Neural cell (in vitro differentiated cells): ENCODE data around the gene PPFIBP1.

Experiments used
- CTCF ChIP-seq: fragments of 450-650 bp; IDR thresholded peaks from 2 replicates; pipeline ENCODE4 v1.5.1; 2014; ENCODE audit warnings: antibody characterized with exemption, mild to moderate bottlenecking, moderate library complexity; ENCODE audit not compliant: poor library complexity, severe bottlenecking
- EP300 ChIP-seq: fragments of 450-650 bp; conservative IDR thresholded peaks from 2 replicates; pipeline ENCODE4 v1.6.1; 2014; ENCODE audit warnings: antibody characterized with exemption, mild to moderate bottlenecking, moderate library complexity; ENCODE audit not compliant: poor library complexity, severe bottlenecking
- EZH2 ChIP-seq: fragments of 200-600, 300-800 bp; shearing (Covaris generic), sonication (generic); IDR thresholded peaks from 2 replicates; pipeline ENCODE4 v1.6.1; 2014; ENCODE audit warnings: antibody characterized with exemption, low read length, borderline replicate concordance, mild to moderate bottlenecking; ENCODE audit not compliant: insufficient read depth, poor library complexity, severe bottlenecking
- REST ChIP-seq: IDR thresholded peaks from 2 replicates; pipeline ENCODE4 v1.6.1; 2012; ENCODE audit warnings: borderline replicate concordance

GRCh38 chr12:27631365-27631764, 107.4 kb downstream of the PPFIBP1 start:
- no peak for TF ChIP-seq EP300
- TF ChIP-seq EZH2, result no peak
- TF ChIP-seq CTCF, result no peak
- TF ChIP-seq REST, result no peak
